ENCODE data around the gene TUBB2A. TPM values are rescaled to one million over a fixed set of nuclear protein-coding genes. Genes with fewer than 3 reads are reported as not detected.
"Not testable (repeated sequence)": the region's sequence is repeated elsewhere in the genome, so short reads cannot be mapped to it uniquely, and the experiment has no call there.

The TUBB2A gene
- total RNA-seq, 1 donor from 2014 or later: 139 TPM

DNA sequence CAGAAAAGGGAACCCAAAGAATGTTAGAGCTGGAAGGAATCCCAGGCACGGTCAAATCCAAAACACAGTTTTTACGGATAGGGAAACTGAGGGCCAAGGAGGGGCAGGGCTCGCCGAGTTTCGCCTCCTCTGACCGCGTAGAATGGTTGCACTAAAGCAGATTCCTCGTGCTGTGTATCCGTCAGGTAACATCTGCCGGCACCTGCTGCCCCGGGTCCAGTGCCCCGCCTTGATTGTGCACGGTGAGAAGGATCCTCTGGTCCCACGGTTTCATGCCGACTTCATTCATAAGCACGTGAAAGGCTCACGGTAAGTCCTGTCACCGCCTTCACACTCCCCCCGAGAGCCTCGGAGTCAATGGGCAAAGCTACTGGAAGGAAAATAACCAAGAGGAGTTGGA, 17.1 kb downstream of the TUBB2A start:
- H3K4me3 ChIP-seq (ENCODE audit: low read depth, low read length): no peak overlapping the region
- H3K36me3 ChIP-seq (ENCODE audit: control insufficient read depth, insufficient read depth, low read length): peaks cover 2% of the 10 kb centered on the region
- no peak for DNase-seq (ENCODE audit: low read depth)
- TF ChIP-seq, protein P1, sequence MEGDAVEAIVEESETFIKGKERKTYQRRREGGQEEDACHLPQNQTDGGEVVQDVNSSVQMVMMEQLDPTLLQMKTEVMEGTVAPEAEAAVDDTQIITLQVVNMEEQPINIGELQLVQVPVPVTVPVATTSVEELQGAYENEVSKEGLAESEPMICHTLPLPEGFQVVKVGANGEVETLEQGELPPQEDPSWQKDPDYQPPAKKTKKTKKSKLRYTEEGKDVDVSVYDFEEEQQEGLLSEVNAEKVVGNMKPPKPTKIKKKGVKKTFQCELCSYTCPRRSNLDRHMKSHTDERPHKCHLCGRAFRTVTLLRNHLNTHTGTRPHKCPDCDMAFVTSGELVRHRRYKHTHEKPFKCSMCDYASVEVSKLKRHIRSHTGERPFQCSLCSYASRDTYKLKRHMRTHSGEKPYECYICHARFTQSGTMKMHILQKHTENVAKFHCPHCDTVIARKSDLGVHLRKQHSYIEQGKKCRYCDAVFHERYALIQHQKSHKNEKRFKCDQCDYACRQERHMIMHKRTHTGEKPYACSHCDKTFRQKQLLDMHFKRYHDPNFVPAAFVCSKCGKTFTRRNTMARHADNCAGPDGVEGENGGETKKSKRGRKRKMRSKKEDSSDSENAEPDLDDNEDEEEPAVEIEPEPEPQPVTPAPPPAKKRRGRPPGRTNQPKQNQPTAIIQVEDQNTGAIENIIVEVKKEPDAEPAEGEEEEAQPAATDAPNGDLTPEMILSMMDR (IDR thresholded peaks at IDR 0.05; ENCODE audit: insufficient read depth, low read length, poor library complexity, severe bottlenecking): no peak
- H3K27me3 ChIP-seq (ENCODE audit: control insufficient read depth, insufficient read depth, low read length): no peaks in the 10 kb centered on the region

DNA sequence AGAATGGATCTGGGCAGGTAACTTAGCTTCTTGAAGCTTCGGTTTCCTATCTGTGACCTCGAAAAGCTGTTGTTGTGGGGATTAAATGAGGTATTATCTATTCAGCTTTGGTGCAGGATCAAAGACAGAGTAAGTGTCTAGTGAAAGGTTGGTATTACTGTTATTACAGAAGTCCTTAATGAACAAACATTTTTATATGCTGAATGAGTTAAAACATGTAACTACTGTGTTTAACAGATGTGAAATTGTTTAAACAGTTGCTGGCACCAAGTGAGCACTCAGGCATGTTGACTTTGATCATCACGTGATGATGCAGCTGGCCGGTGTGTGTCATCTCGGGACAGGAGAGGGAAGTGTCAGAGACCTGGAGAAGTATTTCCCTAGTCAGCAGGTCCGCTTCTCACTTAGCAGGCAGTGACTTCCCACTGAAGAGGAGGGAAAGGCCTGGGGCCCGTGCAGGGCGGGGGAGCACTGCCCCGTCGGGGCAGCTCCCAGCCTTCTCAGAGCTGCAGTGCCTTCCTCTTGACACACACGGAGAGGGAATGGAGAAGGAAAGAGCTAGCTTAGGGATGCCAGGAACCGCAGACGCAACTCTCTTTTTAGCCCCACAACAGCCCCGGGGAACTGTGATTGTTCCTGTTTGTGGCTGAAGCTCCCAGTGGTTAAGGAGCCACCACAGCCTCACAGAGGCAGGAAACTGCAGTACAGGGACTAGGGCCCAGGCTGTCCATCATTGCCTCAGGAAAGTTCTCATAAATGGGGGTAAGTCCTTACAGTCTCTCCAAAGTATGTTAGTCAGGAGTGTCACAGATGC, 18.0 kb downstream of the TUBB2A start:
- Histone ChIP-seq H3K4me3 (ENCODE audit: low read depth, low read length) (no peak overlapping the region), H3K36me3 (ENCODE audit: control insufficient read depth, insufficient read depth, low read length) (peaks cover 2% of the 10 kb centered on the region), H3K27me3 (ENCODE audit: control insufficient read depth, insufficient read depth, low read length) (no peaks in the 10 kb centered on the region)
- DNase-seq (ENCODE audit: low read depth): peak; percentile 62
- TF ChIP-seq, protein P1 (IDR thresholded peaks at IDR 0.05; ENCODE audit: insufficient read depth, low read length, poor library complexity, severe bottlenecking): no peak

DNA sequence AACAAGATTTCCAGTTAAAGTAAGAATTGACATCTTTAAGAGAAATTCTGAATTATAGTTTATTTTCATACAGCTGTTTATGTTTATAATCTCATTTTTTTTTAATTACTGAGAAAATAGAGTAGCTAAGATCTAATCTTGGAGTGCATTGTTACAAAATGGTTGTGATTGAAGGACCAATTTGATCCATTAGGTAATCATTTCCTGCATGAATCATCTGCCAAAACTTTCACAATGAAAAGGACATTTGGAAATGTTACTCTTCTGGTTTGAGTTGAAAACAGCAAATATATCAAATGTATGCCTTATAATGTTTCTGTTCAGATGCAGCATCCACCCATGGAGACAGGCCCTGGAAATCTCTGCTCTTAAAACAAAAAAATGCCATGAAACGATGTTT, 19.0 kb downstream of the TUBB2A start:
- Histone ChIP-seq H3K36me3 (ENCODE audit: control insufficient read depth, insufficient read depth, low read length) (peaks cover 2% of the 10 kb centered on the region), H3K4me3 (ENCODE audit: low read depth, low read length) (no peak overlapping the region), H3K27me3 (ENCODE audit: control insufficient read depth, insufficient read depth, low read length) (no peaks in the 10 kb centered on the region)
- no peak for DNase-seq (ENCODE audit: low read depth)
- TF ChIP-seq, protein P1 (IDR thresholded peaks at IDR 0.05; ENCODE audit: insufficient read depth, low read length, poor library complexity, severe bottlenecking): no peak

DNA sequence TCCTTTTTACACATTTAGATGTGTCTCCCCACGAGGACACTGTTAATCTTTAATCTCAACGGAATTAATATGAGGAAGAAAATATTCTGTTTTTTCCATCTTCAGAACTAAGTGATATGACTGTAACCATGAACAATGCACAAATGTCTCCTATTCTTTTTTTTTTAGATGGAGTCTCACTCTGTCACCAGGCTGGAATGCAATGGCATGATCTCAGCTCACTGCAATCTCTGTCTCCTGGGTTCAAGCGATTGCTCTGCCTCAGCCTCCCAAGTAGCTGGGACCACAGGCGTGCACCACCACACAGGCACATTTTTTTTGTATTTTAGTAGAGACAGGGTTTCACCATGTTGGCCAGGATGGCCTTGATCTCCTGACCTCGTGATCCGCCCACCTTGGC, 19.5 kb downstream of the TUBB2A start:
- DNase-seq (ENCODE audit: low read depth); H3K4me3 ChIP-seq (ENCODE audit: low read depth, low read length); H3K36me3 ChIP-seq (ENCODE audit: control insufficient read depth, insufficient read depth, low read length); H3K27me3 ChIP-seq (ENCODE audit: control insufficient read depth, insufficient read depth, low read length): not testable (repeated sequence)

DNA sequence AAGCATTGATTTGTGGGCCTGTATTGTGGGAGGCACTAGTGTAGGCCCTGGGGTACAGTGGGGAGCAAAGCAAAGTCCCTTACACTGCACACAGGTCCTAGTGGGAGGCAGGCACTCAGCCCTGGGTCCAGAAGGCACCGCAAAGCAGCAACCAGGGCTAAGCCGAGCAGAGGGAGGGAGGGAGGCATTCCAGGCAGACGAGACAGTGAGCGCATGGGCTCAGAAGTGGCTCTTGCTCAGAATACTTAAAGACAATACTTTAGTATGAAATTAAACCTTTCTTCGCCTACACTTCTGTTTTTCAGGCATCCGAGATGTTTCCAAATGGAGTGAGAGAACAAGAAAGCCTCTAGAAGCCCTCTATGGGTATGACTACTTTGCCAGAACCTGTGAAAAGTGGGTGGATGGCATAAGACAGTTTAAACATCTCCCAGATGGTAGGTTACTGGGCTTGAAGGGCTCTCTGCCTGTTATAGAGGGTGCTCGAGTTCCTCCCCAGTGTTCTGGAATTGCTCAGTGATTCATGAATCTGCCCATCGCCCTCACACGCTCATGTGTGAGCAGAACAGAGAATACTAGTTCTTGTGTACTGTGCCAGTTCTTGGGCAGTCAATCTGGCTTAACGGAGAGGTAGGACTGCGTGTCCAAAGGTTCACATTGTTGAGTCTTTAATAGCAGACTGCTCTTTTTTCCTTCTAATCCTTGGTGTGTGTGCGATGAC, 20.1 kb downstream of the TUBB2A start:
- Histone ChIP-seq H3K36me3 (ENCODE audit: control insufficient read depth, insufficient read depth, low read length) (peaks cover 2% of the 10 kb centered on the region), H3K27me3 (ENCODE audit: control insufficient read depth, insufficient read depth, low read length) (no peaks in the 10 kb centered on the region), H3K4me3 (ENCODE audit: low read depth, low read length) (no peak overlapping the region)
- TF ChIP-seq, protein P1 (IDR thresholded peaks at IDR 0.05; ENCODE audit: insufficient read depth, low read length, poor library complexity, severe bottlenecking): no peak
- no peak for DNase-seq (ENCODE audit: low read depth)

DNA sequence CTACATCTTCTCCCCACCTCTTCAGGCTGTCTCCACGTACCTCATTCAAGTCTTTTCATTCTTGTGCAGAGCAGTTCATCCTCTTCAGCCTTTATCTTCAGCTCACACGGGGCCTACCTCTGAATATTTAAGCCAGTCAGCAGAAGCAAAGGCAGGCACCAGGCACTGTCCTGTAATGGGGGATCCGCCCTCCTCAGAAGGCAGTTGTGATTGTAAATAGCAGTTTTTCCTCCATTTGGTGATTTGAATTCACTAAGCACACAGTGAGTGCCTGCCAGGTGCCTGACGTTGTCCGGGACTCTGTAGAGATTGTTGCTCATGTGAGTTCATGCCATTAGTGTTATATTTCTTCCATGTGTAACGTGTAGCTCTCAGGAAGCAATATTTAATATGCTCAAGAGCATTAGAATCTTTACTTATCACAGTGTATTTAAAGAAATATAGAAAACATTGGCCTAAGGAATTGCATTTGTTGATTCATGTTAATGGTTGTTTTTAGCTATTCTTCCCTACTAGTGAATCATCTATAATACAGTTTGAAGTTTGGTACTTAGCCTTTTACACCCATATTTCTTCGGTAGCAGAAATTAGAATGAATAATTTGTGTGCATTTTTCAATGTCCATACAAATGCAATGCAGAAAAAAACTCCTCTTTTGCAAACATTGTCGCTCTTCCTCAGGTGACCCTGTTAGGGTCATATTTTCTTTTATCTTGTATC, 20.9 kb downstream of the TUBB2A start:
- TF ChIP-seq, protein P1 (IDR thresholded peaks at IDR 0.05; ENCODE audit: insufficient read depth, low read length, poor library complexity, severe bottlenecking): no peak
- Histone ChIP-seq H3K27me3 (ENCODE audit: control insufficient read depth, insufficient read depth, low read length) (no peaks in the 10 kb centered on the region), H3K36me3 (ENCODE audit: control insufficient read depth, insufficient read depth, low read length) (peaks cover 2% of the 10 kb centered on the region), H3K4me3 (ENCODE audit: low read depth, low read length) (no peak overlapping the region)
- DNase-seq (ENCODE audit: low read depth): no peak
